22Rv1 (cell line): ENCODE data around the gene ACTBL2.
A peak's percentile ranks its signal among the peaks of the same experiment; 100 is the strongest.

Experiments
- H3K27ac ChIP-seq: fragments of 450-650 bp; 2 replicates; pipeline ENCODE4 v1.5.1; 2017
- ZFX ChIP-seq: fragments of 450-650 bp; IDR thresholded peaks from 2 replicates; pipeline ENCODE4 v1.6.1; 2017; ENCODE audit warnings: antibody characterized with exemption, borderline replicate concordance
- TF ChIP-seq, protein P1 (sequence below): fragments of 450-650 bp; IDR thresholded peaks from 2 replicates; pipeline ENCODE4 v1.5.1; 2017; ENCODE audit warnings: mild to moderate bottlenecking

ACTBL2 gene

GRCh38 chr5:57437976-57438805, 44.4 kb downstream of the ACTBL2 start:
- TF ChIP-seq ZFX = no peak
- TF ChIP-seq, protein P1, sequence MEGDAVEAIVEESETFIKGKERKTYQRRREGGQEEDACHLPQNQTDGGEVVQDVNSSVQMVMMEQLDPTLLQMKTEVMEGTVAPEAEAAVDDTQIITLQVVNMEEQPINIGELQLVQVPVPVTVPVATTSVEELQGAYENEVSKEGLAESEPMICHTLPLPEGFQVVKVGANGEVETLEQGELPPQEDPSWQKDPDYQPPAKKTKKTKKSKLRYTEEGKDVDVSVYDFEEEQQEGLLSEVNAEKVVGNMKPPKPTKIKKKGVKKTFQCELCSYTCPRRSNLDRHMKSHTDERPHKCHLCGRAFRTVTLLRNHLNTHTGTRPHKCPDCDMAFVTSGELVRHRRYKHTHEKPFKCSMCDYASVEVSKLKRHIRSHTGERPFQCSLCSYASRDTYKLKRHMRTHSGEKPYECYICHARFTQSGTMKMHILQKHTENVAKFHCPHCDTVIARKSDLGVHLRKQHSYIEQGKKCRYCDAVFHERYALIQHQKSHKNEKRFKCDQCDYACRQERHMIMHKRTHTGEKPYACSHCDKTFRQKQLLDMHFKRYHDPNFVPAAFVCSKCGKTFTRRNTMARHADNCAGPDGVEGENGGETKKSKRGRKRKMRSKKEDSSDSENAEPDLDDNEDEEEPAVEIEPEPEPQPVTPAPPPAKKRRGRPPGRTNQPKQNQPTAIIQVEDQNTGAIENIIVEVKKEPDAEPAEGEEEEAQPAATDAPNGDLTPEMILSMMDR = no peak
- H3K27ac ChIP-seq = no peak overlapping the region

DNA sequence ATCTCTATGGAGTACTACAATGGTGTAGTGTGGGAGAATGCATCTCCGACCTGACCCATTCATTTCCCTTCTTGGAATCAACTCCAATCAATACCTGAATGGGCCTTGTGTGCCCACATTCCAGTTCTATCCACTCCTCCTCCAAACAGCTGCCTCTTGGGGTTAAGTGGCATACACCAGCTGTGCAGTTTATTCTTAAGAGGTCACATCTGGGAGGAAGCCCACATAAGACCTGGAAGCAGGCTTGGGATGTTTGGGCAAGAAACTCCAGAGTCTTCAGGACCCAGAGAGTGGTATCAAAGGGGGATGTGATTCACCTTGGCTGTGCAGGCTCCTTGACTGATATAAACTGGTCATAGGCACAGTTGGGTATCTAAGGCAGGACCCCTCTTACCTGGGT, 46.0 kb downstream of the ACTBL2 start:
- no peak overlapping the region for H3K27ac ChIP-seq
- TF ChIP-seq ZFX = no peak
- TF ChIP-seq, protein P1 = no peak

GRCh38 chr5:57435701-57436134, 46.9 kb downstream of the ACTBL2 start:
- H3K27ac ChIP-seq = no peak overlapping the region
- no peak for TF ChIP-seq ZFX
- TF ChIP-seq, protein P1 = no peak

DNA sequence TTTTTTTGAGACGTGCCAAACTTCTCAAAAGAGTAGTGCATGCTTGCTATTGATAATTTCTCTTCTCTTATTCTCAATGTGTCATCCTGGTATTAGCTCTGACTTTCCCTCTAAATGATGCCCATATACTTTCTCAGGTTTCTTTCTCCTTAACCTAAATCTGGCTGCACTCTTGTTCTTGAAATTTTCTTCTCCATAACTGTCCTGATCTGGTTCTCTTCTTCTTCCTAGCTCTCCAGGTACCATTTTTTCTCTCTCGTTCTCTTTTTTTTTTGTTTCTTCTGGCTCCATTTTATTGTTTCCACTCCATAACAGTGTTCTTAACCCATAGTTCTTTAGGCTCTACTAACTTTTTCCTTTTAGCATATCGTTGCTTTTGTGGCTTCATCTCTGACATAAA, 47.9 kb downstream of the ACTBL2 start:
- H3K27ac ChIP-seq = no peak overlapping the region
- TF ChIP-seq, protein P1 = no peak
- TF ChIP-seq ZFX = no peak

DNA sequence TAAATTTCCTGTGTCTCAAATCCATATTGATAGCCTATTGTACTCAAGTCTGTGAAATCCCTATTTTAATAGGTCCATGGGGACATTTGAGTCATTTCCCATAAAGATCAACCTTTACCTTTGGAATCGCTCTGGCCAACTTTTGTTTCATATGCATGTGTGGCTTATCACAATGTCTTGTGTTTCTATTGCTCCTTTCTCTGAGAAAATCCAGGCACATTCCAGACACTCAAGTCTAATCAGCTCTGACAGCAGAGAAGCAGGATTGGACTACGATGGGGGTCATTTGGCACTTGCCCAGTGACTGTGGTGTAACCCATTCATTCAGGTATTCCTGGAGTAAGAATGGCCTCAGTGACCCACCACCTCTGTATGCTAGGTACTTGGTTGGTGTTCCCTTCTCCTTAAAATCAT, 48.4 kb downstream of the ACTBL2 start:
- no peak overlapping the region for H3K27ac ChIP-seq

GRCh38 chr5:57432876-57433275, 49.7 kb downstream of the ACTBL2 start:
- H3K27ac ChIP-seq = no peak overlapping the region
- TF ChIP-seq ZFX = no peak
- TF ChIP-seq, protein P1 = peak; percentile 28

More for the DNA sequence above, 48.4 kb downstream of the ACTBL2 start:
- no peak for TF ChIP-seq ZFX
- TF ChIP-seq, protein P1 = no peak

GRCh38 chr5:57431759-57432158, 50.9 kb downstream of the ACTBL2 start:
- no peak overlapping the region for H3K27ac ChIP-seq
- TF ChIP-seq, protein P1 = no peak
- no peak for TF ChIP-seq ZFX
